HFFc6 (cell line): Measurements from ENCODE around the gene PYDC1. TPM values are rescaled to one million over a fixed set of nuclear protein-coding genes. Genes with fewer than 3 reads are reported as not detected.
"Not testable (repeated sequence)": the region's sequence is repeated elsewhere in the genome, so short reads cannot be mapped to it uniquely, and the experiment has no call there.

Source experiments
- DNase-seq: peaks from one replicate; pipeline ENCODE4 v3.0.0-alpha.2; 2018
- H3K27ac Mint-ChIP-seq: 2 replicates; pipeline ENCODE4 v1.8.0; 2020; ENCODE audit warnings: mild to moderate bottlenecking, mixed read lengths
- H3K27me3 Mint-ChIP-seq: 2 replicates; pipeline ENCODE4 v1.8.0; 2021; ENCODE audit warnings: mild to moderate bottlenecking, moderate library complexity, mixed read lengths; ENCODE audit not compliant: insufficient read depth
- H3K36me3 Mint-ChIP-seq: 2 replicates; pipeline ENCODE4 v1.8.0; 2021; ENCODE audit warnings: low read depth, mixed read lengths
- H3K4me1 Mint-ChIP-seq: 2 replicates; pipeline ENCODE4 v1.8.0; 2020; ENCODE audit warnings: low read depth, mixed read lengths
- H3K4me3 Mint-ChIP-seq: 2 replicates; pipeline ENCODE4 v1.8.0; 2020; ENCODE audit warnings: mild to moderate bottlenecking, moderate library complexity, mixed read lengths
- H3K9me3 Mint-ChIP-seq: 2 replicates; pipeline ENCODE4 v1.8.0; 2020; ENCODE audit warnings: mild to moderate bottlenecking, mixed read lengths
- CTCF ChIP-seq: fragments of 200-600 bp; sonication (generic); IDR thresholded peaks from 2 replicates; pipeline ENCODE4 v1.5.0; 2021; ENCODE audit warnings: antibody characterized with exemption, mild to moderate bottlenecking
- total RNA-seq, 6 experiments: library from RNA; stranded (reverse); fragmentation: NEBNext Ultra II Directional; extraction: Animal tissue kit (Norgen Biotek cat#: 25700); gene quantifications; 2 replicates in 1 of 6; 3 replicates in 5 of 6; pipeline ENCODE4 v1.2.3, GENCODE V29; 2021

Gene PYDC1
- total RNA-seq, 6 experiments from 2014 or later: not detected

- Mint-ChIP-seq H3K4me3 (peak overlapping the region; percentile 88), H3K4me1 (peaks cover 46% of the 10 kb centered on the region), H3K36me3 (peaks cover 14% of the 10 kb centered on the region; the same call in 1 of the 2 replicates), H3K27me3 (peaks cover 15% of the 10 kb centered on the region), H3K9me3 (no peaks in the 10 kb centered on the region), H3K27ac (peak overlapping the region; percentile 48; the same call in 1 of the 2 replicates)
- peak; percentile 39 for DNase-seq
- peak; percentile 40 for TF ChIP-seq CTCF
These were observed 15.9 kb downstream of the PYDC1 start for GRCh38 chr16:31200821-31201568.

GRCh38 chr16:31200111-31200510 is 16.8 kb downstream of the PYDC1 start:
- Mint-ChIP-seq H3K27me3 (peaks cover 13% of the 10 kb centered on the region), H3K4me1 (peaks cover 46% of the 10 kb centered on the region), H3K36me3 (peaks cover 16% of the 10 kb centered on the region; the same call in 1 of the 2 replicates)
- not testable (repeated sequence) for H3K27ac Mint-ChIP-seq, H3K9me3 Mint-ChIP-seq, DNase-seq, H3K4me3 Mint-ChIP-seq

- TF ChIP-seq CTCF: no peak
- Mint-ChIP-seq H3K4me3 (no peak overlapping the region), H3K9me3 (no peaks in the 10 kb centered on the region), H3K27me3 (peaks cover 13% of the 10 kb centered on the region), H3K4me1 (peaks cover 46% of the 10 kb centered on the region), H3K36me3 (peaks cover 21% of the 10 kb centered on the region; the same call in 1 of the 2 replicates), H3K27ac (no peak overlapping the region)
- DNase-seq: no peak
These were observed 17.4 kb downstream of the PYDC1 start for GRCh38 chr16:31199430-31200041.

- TF ChIP-seq CTCF: no peak
- Mint-ChIP-seq H3K4me1 (peaks cover 40% of the 10 kb centered on the region), H3K36me3 (peaks cover 30% of the 10 kb centered on the region), H3K27me3 (peaks cover 9% of the 10 kb centered on the region), H3K4me3 (no peak overlapping the region; the same call in 1 of the 2 replicates), H3K9me3 (no peaks in the 10 kb centered on the region), H3K27ac (peak overlapping the region; percentile 52)
- DNase-seq: no peak
These were observed 18.6 kb downstream of the PYDC1 start for GRCh38 chr16:31198207-31198882.

- Mint-ChIP-seq H3K27me3 (peaks cover 13% of the 10 kb centered on the region), H3K36me3 (peaks cover 45% of the 10 kb centered on the region), H3K27ac (no peak overlapping the region), H3K4me1 (peaks cover 31% of the 10 kb centered on the region), H3K4me3 (no peak overlapping the region), H3K9me3 (no peaks in the 10 kb centered on the region)
- DNase-seq: no peak
- no peak for TF ChIP-seq CTCF
These were observed 20.4 kb downstream of the PYDC1 start for GRCh38 chr16:31196324-31197088.

- Mint-ChIP-seq H3K27me3 (peaks cover 18% of the 10 kb centered on the region), H3K4me1 (peaks cover 25% of the 10 kb centered on the region), H3K36me3 (peaks cover 51% of the 10 kb centered on the region)
- H3K27ac Mint-ChIP-seq, DNase-seq, H3K4me3 Mint-ChIP-seq, H3K9me3 Mint-ChIP-seq: not testable (repeated sequence)
These were observed 21.1 kb downstream of the PYDC1 start for GRCh38 chr16:31195861-31196260.
